Measurements from ENCODE around the gene NPB.

DNA sequence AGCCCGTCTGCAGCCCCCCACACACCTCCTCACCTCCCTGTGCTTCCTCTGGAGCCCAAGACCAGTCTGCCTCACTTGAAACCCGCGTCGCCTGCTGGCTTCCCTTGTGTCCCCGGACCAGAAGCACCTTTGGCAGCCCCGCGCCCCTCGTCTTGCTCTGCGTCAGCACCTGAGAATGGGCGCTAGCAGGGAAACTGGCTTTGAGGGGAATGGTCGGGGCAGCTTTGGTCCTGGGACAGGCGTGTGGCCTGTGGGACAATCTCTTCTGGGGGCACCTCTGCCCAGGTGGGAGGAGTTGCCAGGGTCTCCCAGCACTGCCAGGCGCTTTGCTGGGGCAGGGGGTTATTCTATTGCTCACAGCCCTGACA lies 29.1 kb downstream of the NPB start:
- TF ChIP-seq CTCF (IDR thresholded peaks at IDR 0.05) = no peak
- no peak for TF ChIP-seq POLR2A (IDR thresholded peaks at IDR 0.05)

Measured in adrenal gland (tissue), 5 donors.